Measurements from ENCODE around the gene PSPH. TPM values are rescaled to one million over a fixed set of nuclear protein-coding genes. Genes with fewer than 3 reads are reported as not detected.

The PSPH gene
- total and polyA plus RNA-seq, 2 donors (not counting 1 experiment from before 2014, with no cell fraction given) = 2.0 to 6.2 TPM

- ChIA-PET CTCF (interaction anchor here (1.1 kb wide), 1 partner anchor 10 kb away, joined by 3 read pairs; no protein-coding TSS in a partner anchor), POLR2A (interaction anchor here (0.6 kb wide), 1 partner anchor 24 kb away, joined by 3 read pairs; no protein-coding TSS in a partner anchor)
- H3K4me1 ChIP-seq (ENCODE audit: control insufficient read depth in 2 of 2, insufficient read depth in 2 of 2, low read length in 2 of 2) = no peaks in the 10 kb centered on the region
- no peaks in the 10 kb centered on the region for H3K79me2 ChIP-seq (ENCODE audit: control insufficient read depth, insufficient read depth, low read length)
- no peaks in the 10 kb centered on the region for H3K9me3 ChIP-seq (ENCODE audit: control extremely low read depth in 1 of 3, control insufficient read depth in 2 of 3, insufficient read depth in 1 of 3, low read length in 2 of 3)
- no peak for DNase-seq
- Mint-ChIP-seq H3K9me3 (ENCODE audit: insufficient read depth) (no peaks in the 10 kb centered on the region), H3K27ac (no peak overlapping the region), H3K4me1 (peaks cover 1% of the 10 kb centered on the region), H3K4me3 (no peak overlapping the region), H3K27me3 (no peaks in the 10 kb centered on the region)
- no peak overlapping the region for H3K27ac ChIP-seq (ENCODE audit: low read length in 2 of 2)
- ATAC-seq (ENCODE audit: low read depth) = no peak
- WGBS (ENCODE audit: insufficient coverage) = 100% methylated on average over 6 of the region's 8 CpGs
- no peak overlapping the region for H3K4me2 ChIP-seq (replicated peaks; ENCODE audit: low read depth, low read length, poor library complexity, severe bottlenecking)
- TF ChIP-seq, protein P1, sequence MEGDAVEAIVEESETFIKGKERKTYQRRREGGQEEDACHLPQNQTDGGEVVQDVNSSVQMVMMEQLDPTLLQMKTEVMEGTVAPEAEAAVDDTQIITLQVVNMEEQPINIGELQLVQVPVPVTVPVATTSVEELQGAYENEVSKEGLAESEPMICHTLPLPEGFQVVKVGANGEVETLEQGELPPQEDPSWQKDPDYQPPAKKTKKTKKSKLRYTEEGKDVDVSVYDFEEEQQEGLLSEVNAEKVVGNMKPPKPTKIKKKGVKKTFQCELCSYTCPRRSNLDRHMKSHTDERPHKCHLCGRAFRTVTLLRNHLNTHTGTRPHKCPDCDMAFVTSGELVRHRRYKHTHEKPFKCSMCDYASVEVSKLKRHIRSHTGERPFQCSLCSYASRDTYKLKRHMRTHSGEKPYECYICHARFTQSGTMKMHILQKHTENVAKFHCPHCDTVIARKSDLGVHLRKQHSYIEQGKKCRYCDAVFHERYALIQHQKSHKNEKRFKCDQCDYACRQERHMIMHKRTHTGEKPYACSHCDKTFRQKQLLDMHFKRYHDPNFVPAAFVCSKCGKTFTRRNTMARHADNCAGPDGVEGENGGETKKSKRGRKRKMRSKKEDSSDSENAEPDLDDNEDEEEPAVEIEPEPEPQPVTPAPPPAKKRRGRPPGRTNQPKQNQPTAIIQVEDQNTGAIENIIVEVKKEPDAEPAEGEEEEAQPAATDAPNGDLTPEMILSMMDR (IDR thresholded peaks at IDR 0.05) = no peak
- no peak for TF ChIP-seq EZH2 (IDR thresholded peaks at IDR 0.05; ENCODE audit: borderline replicate concordance, insufficient read depth, low read depth, low read length, poor library complexity, severe bottlenecking)
- H2AFZ ChIP-seq (ENCODE audit: insufficient read depth, low read depth, low read length, poor library complexity, severe bottlenecking) = no peak overlapping the region
- H3K27me3 ChIP-seq (replicated peaks in 1 of 4; ENCODE audit: control extremely low read depth in 1 of 4, control insufficient read depth in 3 of 4, insufficient read depth in 4 of 4, low read length in 3 of 4) = no peaks in the 10 kb centered on the region
- no peak overlapping the region for H3K4me3 ChIP-seq (ENCODE audit: control extremely low read depth in 1 of 5, extremely low read depth in 1 of 5, insufficient read depth in 1 of 5, low read depth in 2 of 5, low read length in 4 of 5)
- H4K20me1 ChIP-seq (ENCODE audit: control insufficient read depth, insufficient read depth, low read length, poor library complexity, severe bottlenecking) = no peaks in the 10 kb centered on the region
- H3K9ac ChIP-seq (ENCODE audit: low read length) = no peak overlapping the region
- intact Hi-C loops (cut with micrococcal nuclease) = no loop called here
- H3K36me3 ChIP-seq (replicated peaks in 1 of 2; ENCODE audit: control extremely low read depth in 1 of 2, control insufficient read depth in 1 of 2, extremely low read depth in 1 of 2, insufficient read depth in 2 of 2, low read length in 1 of 2) = peaks cover 13 to 29% of the 10 kb centered on the region in 2 experiments
Measured at GRCh38 chr7:55996856-55997500, 54.3 kb downstream of the PSPH start.

DNA sequence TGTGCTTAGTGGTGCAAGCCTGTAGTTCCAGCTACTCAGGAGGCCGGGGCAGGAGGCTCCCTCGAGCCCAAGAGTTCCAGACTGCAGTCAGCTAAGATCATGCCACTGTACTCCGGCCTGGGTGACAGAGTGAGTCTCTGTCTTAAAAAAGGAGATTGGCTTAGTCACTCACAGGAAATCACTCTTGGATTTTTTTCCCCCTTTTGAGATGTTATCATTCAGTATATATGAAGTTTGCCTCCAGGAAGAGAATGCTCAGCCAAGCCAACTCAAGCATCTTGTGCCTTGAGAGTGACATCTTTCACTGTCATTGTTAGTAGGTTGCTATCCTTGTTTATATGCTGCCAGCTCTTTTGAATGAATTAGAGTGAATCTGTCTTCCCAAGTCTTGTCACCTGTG lies 58.9 kb downstream of the PSPH start:
- CTCF ChIA-PET = no interaction called here
- no peak overlapping the region for H3K4me3 ChIP-seq (ENCODE audit: control extremely low read depth in 1 of 5, extremely low read depth in 1 of 5, insufficient read depth in 1 of 5, low read depth in 2 of 5, low read length in 4 of 5)
- Mint-ChIP-seq H3K4me1 (no peaks in the 10 kb centered on the region), H3K27me3 (no peaks in the 10 kb centered on the region), H3K9me3 (ENCODE audit: insufficient read depth) (no peaks in the 10 kb centered on the region), H3K4me3 (no peak overlapping the region), H3K27ac (no peak overlapping the region)
- TF ChIP-seq, protein P1 (IDR thresholded peaks at IDR 0.05) = no peak
- no peak for TF ChIP-seq EZH2 (IDR thresholded peaks at IDR 0.05; ENCODE audit: borderline replicate concordance, insufficient read depth, low read depth, low read length, poor library complexity, severe bottlenecking)
- H3K4me1 ChIP-seq (ENCODE audit: control insufficient read depth in 2 of 2, insufficient read depth in 2 of 2, low read length in 2 of 2) = no peaks in the 10 kb centered on the region
- H3K27me3 ChIP-seq (replicated peaks in 1 of 4; ENCODE audit: control extremely low read depth in 1 of 4, control insufficient read depth in 3 of 4, insufficient read depth in 4 of 4, low read length in 3 of 4) = no peaks in the 10 kb centered on the region
- peaks cover 16 to 22% of the 10 kb centered on the region in 2 experiments for H3K36me3 ChIP-seq (replicated peaks in 1 of 2; ENCODE audit: control extremely low read depth in 1 of 2, control insufficient read depth in 1 of 2, extremely low read depth in 1 of 2, insufficient read depth in 2 of 2, low read length in 1 of 2)
- ATAC-seq (ENCODE audit: low read depth) = no peak
- DNase-seq = no peak
- H3K79me2 ChIP-seq (ENCODE audit: control insufficient read depth, insufficient read depth, low read length) = no peaks in the 10 kb centered on the region
- H2AFZ ChIP-seq (ENCODE audit: insufficient read depth, low read depth, low read length, poor library complexity, severe bottlenecking) = no peak overlapping the region
- H3K9me3 ChIP-seq (ENCODE audit: control extremely low read depth in 1 of 3, control insufficient read depth in 2 of 3, insufficient read depth in 1 of 3, low read length in 2 of 3) = no peaks in the 10 kb centered on the region
- no peaks in the 10 kb centered on the region for H4K20me1 ChIP-seq (ENCODE audit: control insufficient read depth, insufficient read depth, low read length, poor library complexity, severe bottlenecking)
- no peak overlapping the region for H3K27ac ChIP-seq (ENCODE audit: low read length in 2 of 2)
- intact Hi-C loops (cut with micrococcal nuclease) = no loop called here
- 92% methylated on average over 3 of the region's 3 CpGs for WGBS (ENCODE audit: insufficient coverage)
- H3K9ac ChIP-seq (ENCODE audit: low read length) = no peak overlapping the region
- H3K4me2 ChIP-seq (replicated peaks; ENCODE audit: low read depth, low read length, poor library complexity, severe bottlenecking) = no peak overlapping the region
- POLR2A ChIA-PET = no interaction called here
